ENCODE results near the gene CDC6. TPM values are rescaled to one million over a fixed set of nuclear protein-coding genes. Genes with fewer than 3 reads are reported as not detected.
"Not testable (repeated sequence)": the region's sequence is repeated elsewhere in the genome, so short reads cannot be mapped to it uniquely, and the experiment has no call there.

CDC6 gene
- total RNA-seq, 4 donors from 2014 or later = 0.27 to 0.75 (median 0.66) TPM; not detected in 1

- DNase-seq (no peak), ATAC-seq (no peak)
- H3K4me3 ChIP-seq = no peak overlapping the region
- no peaks in the 10 kb centered on the region for H3K36me3 ChIP-seq
- no peaks in the 10 kb centered on the region for H3K27me3 ChIP-seq
- in situ Hi-C loops (cut with MboI; ENCODE audit: low sequenced_read_pairs in 4 of 4) = loop anchor here in 1 of 4 donors (10.0 kb wide), 1 partner anchor 91 kb away; no protein-coding TSS in a partner anchor
- no peaks in the 10 kb centered on the region for H3K9me3 ChIP-seq
- intact Hi-C loops (cut with DNase I; ENCODE audit: low total_unique reads) = loop anchor here (10.0 kb wide), 1 partner anchor 259 kb away; no protein-coding TSS in a partner anchor
- peak overlapping the region in 2 of 4 donors; percentile 19 to 29 for H3K27ac ChIP-seq
- TF ChIP-seq POLR2A (IDR thresholded peaks at IDR 0.05) = no peak
- no peak for TF ChIP-seq CTCF (IDR thresholded peaks at IDR 0.05 in 4 of 5, conservative IDR thresholded peaks at IDR 0.05 in 1 of 5)
- H3K4me1 ChIP-seq = peaks cover 21 to 24% of the 10 kb centered on the region in 2 donors
Observed at GRCh38 chr17:40295488-40296436, 8.1 kb downstream of the CDC6 start.

GRCh38 chr17:40297511-40297910 is 9.8 kb downstream of the CDC6 start:
- H3K27ac ChIP-seq = no peak overlapping the region
- H3K36me3 ChIP-seq = no peaks in the 10 kb centered on the region
- no peak for ATAC-seq
- in situ Hi-C loops (cut with MboI; ENCODE audit: low sequenced_read_pairs in 4 of 4) = loop anchor here in 1 of 4 donors (10.0 kb wide), 1 partner anchor 93 kb away; no protein-coding TSS in a partner anchor
- no peak for DNase-seq
- TF ChIP-seq CTCF (IDR thresholded peaks at IDR 0.05 in 4 of 5, conservative IDR thresholded peaks at IDR 0.05 in 1 of 5) = no peak
- TF ChIP-seq POLR2A (IDR thresholded peaks at IDR 0.05) = no peak
- no peak overlapping the region for H3K4me3 ChIP-seq
- no peaks in the 10 kb centered on the region for H3K9me3 ChIP-seq
- no peaks in the 10 kb centered on the region for H3K27me3 ChIP-seq
- intact Hi-C loops (cut with DNase I; ENCODE audit: low total_unique reads) = loop anchor here (10.0 kb wide), 1 partner anchor 257 kb away; no protein-coding TSS in a partner anchor
- peaks cover 20 to 21% of the 10 kb centered on the region in 2 donors for H3K4me1 ChIP-seq

- Histone ChIP-seq H3K27ac (peak overlapping the region in 1 of 4 donors; percentile 30), H3K36me3 (no peaks in the 10 kb centered on the region), H3K27me3 (no peaks in the 10 kb centered on the region), H3K9me3 (no peaks in the 10 kb centered on the region), H3K4me1 (peaks cover 21 to 23% of the 10 kb centered on the region in 2 donors), H3K4me3 (no peak overlapping the region)
- intact Hi-C loops (cut with DNase I; ENCODE audit: low total_unique reads) (loop anchor here (10.0 kb wide), 1 partner anchor 256 kb away; no protein-coding TSS in a partner anchor), in situ Hi-C loops (cut with MboI; ENCODE audit: low sequenced_read_pairs in 4 of 4) (loop anchor here in 1 of 4 donors (10.0 kb wide), 1 partner anchor 94 kb away; no protein-coding TSS in a partner anchor)
- ATAC-seq (no peak), DNase-seq (no peak)
- TF ChIP-seq CTCF (IDR thresholded peaks at IDR 0.05 in 4 of 5, conservative IDR thresholded peaks at IDR 0.05 in 1 of 5) (no peak), POLR2A (IDR thresholded peaks at IDR 0.05) (no peak)
Observed at GRCh38 chr17:40298726-40299125, 11.0 kb downstream of the CDC6 start.

GRCh38 chr17:40299159-40299757 is 11.6 kb downstream of the CDC6 start:
- not testable (repeated sequence) for H3K36me3 ChIP-seq, DNase-seq, H3K4me3 ChIP-seq, H3K9me3 ChIP-seq, H3K27me3 ChIP-seq, ATAC-seq
- Histone ChIP-seq H3K27ac (peak overlapping the region in 1 of 4 donors; percentile 14), H3K4me1 (peaks cover 24 to 28% of the 10 kb centered on the region in 2 donors)
- intact Hi-C loops (cut with DNase I; ENCODE audit: low total_unique reads) = loop anchor here (10.0 kb wide), 1 partner anchor 256 kb away; no protein-coding TSS in a partner anchor
- in situ Hi-C loops (cut with MboI; ENCODE audit: low sequenced_read_pairs in 4 of 4) = loop anchor here in 1 of 4 donors (10.0 kb wide), 1 partner anchor 94 kb away; no protein-coding TSS in a partner anchor

All from gastrocnemius medialis (tissue), 4 donors.